ENCODE data around the gene HOXA13.

The HOXA13 gene

GRCh38 chr7:27235387-27236311 lies 35.8 kb upstream of the HOXA13 start:
- DNase-seq = no peak

DNA sequence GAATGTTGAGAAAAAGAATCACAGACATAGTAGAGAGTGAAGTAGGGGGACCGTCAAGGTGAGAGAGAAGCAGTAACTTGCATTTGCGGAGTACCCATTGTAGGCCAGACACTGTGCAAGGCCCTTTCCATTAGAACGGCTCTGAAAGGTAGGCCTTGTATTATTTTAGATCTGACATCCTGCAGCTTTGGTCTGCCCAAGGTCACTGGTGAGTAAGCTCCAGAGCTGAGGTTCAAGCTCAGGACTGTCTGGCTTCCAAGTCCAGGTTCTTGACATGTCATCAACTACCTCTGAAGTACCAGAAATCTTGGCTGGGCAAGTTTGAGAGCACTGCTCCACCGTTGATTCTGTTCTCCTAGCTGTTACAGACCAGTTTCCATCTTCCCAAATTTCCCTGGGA lies 29.6 kb upstream of the HOXA13 start:
- no peak for DNase-seq

DNA sequence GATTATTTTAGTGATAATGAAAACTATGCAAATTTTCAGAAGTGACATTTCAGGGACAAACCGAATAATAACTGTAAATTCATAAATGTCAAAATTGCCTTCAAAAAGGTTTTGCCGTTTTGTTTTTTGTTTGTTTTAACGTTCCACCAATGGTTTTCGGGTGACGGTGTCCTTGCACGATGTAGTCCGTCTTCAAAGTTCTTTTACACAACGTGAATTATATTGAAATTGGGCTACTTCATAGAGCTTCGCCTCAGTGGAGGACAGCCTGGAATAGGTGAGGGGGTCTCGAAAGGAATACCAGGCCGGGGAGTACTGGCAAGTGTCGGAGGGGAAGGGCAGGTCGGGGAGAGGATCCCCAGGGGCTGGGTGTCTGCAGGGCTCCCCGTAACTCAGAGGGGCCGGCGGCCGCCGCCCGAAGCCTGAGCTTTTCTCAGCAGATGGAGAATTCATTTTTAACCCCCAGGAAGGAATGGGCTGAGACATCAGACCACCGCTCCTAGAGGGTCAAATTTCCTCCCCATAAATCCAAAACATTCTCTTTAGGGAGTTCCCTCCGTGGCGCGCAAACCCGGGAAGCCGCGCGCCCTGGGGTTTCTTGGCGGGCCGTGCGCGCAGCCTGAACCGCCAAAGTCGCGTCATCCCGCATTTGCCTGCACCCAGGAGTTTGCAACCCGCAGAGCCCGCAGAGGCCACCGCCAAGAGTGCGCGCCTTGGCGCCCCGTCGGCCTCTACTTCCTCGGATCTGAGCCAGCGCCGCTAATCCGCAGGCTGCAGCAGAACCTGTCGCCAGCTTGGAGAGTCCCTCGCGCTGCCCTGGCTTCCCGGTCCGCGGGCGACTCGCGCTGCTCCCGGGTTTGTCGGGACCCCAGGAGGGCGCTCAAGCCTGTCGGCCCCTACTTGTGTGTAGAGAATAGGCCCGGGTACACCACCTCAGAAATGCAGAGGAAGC lies 25.4 kb upstream of the HOXA13 start:
- no peak for DNase-seq

DNA sequence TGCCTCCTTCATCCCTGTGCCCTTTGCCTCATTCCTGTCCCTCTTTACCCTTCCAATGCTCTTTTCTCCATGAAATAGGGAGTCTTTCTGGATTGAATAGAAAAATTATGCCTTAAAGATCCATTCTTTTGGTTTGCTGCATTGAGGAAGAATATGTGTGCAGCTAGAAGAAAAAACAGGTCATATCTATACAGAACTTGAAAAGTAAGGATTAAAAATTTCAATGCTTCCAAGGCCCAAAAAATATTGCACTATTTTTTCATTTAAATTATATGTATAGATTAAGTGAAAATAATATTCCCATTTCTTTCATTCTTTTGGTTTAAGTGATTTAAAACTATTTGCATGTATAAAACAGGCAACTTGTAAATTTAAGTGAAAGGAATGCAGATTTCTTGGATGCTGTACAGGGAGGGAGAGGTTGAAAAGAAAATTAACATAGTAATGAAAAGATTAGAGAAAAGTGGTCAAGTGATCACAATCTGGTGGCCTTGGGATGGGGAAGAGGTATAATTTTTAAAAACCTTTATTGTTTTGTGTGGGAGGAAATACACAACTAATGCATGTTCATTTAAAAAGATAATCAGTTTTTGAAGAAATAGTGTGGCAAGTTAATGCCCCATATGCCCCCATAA lies 24.2 kb upstream of the HOXA13 start:
- no peak for DNase-seq

- no peak for DNase-seq
Observed at GRCh38 chr7:27221201-27221797, 21.4 kb upstream of the HOXA13 start.

- no peak for DNase-seq
Observed at GRCh38 chr7:27220440-27220955, 20.6 kb upstream of the HOXA13 start.

- no peak for DNase-seq
Observed at GRCh38 chr7:27219821-27220220, 19.9 kb upstream of the HOXA13 start.

- DNase-seq = no peak
Observed at GRCh38 chr7:27217951-27218350, 18.1 kb upstream of the HOXA13 start.

GRCh38 chr7:27215356-27215755 lies 15.5 kb upstream of the HOXA13 start:
- no peak for DNase-seq

DNA sequence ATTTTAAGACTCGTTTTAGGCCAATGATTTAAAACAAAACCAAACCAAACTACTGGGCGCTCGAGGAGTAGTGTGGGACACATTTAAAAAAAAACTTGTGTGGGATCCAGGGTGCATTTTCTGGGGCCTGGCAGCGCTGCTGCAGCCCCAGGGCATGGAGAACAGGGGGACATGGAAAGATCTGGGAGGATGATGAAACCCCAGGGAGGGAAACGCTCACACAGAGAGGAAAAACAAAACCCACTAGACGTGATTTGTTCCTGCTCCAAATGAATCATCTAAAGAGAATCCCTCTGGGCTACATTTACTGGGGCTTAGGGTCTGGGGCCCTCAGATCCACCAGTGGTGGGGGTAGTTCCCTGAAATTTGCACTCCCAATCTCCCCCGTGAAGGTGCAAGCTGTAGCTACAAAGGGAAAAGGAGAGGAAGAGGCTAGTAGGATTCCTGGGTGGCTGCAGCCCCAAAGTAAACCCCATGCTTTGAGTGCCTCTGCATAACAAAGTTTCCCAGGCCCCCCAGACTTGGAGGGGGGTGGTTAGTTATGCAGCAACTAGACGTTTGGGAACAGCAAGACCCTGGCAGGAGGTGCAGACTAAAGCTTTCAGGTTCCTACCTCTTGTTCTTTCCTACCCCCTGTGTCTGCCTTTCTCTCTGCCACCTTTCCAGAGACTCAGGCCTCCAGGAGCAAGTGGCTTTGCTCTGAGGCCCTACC lies 14.5 kb upstream of the HOXA13 start:
- DNase-seq = no peak

DNA sequence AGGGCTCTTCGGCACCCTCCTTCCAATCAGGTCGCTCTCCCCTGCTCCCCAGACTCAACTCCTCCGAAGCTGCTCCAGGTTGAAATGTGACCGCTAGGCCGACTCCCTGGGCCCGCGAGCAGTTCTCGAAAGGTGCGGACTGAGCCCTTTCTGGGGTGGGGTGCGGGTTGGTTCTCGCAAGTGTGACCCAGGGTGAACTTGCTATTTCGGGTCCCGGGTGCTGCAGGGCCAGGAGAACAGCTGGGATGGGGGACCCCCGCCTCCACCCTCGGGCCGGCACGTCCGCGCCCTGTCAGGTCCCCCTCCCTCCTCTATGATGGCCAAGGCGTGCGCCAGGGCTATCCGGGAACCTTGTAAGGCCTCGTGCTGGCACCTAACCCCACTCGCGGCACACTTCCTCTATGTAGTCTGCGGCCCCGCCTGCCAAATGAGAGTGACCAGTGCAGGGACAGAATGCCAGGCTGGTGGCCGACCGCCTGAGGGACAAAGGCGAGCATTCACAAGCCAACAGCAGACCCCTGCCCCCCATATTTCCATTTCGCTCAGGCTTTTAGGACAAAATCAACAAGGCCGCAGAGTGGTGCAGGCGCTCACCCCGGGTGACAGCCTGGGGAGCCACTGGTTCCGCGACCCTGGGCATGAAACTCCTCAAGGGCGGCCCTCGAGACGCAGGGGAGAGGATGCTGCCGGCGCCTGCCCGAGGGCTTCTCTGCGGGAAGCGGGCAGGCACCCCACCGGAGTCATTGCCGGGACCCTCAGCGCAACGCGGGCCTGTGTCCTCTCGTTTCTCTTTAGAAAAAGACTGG lies 13.7 kb upstream of the HOXA13 start:
- no peak for DNase-seq

GRCh38 chr7:27212497-27213432 lies 12.9 kb upstream of the HOXA13 start:
- no peak for DNase-seq

DNA sequence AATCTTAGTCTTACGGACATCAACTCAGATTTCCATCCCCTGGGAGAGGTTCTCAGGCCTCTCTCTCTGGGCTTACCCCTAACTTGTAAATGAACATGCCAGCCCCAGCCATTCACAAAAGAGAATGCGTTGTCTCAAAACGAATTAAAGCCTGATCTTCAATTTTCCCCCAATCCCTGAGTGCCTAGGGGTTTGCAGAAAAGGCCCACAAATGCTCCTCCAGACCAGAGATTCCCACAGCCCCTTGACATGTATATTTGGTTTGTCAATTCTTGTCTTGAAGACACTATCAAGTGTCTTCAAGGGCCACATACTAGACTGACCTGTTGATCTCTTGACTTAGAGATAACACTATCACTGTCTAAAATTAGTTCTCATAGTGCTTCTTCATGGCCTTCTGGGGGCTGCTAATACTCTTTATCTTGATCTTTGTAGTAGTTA lies 11.9 kb upstream of the HOXA13 start:
- DNase-seq = no peak

DNA sequence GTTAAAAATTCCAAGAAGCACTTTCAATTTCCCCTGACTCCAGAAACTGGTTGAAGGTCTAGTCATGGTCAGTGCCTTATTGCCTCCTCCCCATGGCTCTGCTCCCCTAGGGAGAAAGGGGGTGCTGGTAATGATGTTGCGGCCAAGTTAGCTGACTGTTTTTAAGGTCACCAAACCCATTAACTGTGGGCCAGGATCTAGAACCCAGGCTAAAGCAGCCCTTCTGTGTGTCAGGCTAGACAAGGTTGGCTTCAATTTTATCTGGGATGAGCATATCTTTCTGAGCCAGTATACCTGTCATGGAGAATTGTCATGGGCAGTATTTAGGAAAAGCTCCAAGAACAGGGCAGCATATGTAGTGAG lies 11.2 kb upstream of the HOXA13 start:
- no peak for DNase-seq

DNA sequence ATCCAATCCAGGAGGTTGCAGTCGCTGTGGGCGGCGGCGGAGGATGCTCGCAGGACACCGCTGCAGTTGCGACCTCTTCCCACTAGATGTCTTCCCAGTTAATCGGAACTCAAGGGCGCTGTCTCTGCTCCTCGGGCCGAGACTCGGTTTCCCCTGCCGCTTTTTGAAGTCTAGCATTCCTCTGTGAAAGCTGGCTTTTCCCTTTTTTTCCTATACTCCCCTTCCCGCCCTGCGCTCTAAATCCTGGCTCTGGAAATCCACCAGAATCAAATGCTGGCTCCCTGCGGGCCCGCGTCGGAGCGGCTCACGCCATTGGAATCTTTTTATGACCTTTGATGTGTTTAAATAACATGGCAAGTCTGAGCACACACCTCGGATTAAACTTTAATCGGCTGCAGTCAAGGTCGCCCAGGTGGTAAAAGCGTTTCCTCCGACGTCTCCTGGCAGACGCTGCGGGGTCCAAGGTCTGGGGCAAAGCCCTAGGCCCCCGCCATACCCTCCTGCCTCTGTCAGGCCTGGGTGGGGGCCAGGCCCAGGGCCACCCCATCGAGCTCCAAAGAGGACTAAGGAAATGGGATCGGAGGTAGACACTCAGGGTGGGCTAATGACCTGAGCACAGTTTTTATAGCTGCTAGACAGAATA lies 10.7 kb upstream of the HOXA13 start:
- DNase-seq = peak in 1 of 5 donors; percentile 17

DNA sequence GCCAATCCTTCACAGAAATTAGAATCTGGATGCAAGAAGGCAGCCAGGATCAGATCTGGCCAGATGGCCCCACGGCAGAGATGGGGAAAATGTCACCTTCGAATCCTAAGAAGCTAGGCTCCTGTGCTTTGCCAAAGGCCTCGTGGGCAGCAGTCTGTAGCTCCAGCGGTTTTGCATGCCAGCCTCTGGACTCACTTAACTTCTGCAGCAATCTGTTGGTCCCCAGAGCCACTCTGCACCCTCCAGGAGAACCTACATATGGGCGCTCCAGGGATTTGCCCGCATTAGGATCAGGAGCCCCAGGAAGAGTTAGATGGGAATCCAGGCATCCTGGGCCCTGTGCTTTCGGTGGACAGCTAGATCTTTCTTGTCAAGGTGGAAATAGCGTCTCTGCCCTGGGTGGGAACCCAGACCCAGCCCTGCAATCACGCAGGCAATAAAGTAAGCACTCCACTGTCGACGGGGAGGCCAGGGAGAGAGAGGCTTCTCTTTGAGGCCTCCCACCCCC lies 10.1 kb upstream of the HOXA13 start:
- no peak for DNase-seq

DNA sequence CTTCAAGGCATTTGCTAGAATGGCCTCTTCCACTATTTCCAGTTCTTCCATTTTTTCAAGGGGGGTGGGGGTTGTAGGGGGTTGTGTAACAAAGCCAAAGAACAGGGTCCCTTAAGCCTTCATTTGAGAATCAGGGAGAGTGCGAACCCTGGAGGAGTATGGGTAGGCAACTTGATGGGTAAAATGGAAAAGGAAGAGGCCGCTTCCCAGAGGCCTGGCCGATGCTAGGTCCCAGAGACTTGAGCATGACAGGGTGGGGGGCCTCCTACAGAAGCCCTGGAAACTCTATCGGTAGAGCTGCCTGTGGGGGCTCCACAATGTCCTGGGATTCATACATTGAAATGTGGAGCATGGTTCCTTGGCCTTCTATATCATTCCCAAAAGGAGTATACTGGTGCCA lies 9.1 kb upstream of the HOXA13 start:
- no peak for DNase-seq

DNA sequence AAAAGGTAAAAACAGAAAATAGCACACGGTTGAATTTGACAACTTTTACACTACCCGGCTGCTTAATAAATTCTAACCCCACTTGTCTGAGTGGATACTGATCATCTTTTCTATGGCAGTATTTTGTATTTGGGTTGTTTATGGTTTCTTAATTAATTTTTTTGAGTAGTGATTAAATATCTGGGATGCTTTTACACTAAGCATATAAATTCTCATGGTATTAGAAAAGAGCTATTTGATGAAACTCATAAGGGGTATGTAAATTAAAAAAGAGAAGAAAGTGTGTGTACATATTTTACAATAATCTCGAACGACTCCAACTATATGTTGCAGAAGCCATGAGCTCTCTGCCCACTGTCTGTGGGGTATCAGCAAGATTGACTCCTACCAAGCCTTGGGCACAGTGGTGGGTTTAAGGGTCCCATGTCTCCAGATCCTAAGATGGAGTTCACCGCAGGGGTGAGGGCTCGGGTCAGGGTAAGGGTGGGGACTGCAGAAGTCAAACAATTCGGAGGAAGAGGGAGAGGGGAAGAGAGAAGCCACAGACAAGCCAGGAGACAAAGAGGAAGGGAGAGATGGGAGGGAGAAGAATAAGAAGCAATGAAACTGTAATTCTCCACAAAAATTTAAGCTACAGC lies 7.6 kb upstream of the HOXA13 start:
- no peak for DNase-seq

Data from T-helper 1 cell (primary cell).